Adipocyte (in vitro differentiated cells): ENCODE measurements around the gene GPR183.

Experiments used
- DNase-seq: peaks from one replicate; pipeline ENCODE4 v3.0.0-alpha.2; 2015; ENCODE audit warnings: low read depth
- H3K27me3 ChIP-seq: replicated peaks from 2 replicates; pipeline ENCODE4 v1.7.0; 2013; ENCODE audit warnings: mild to moderate bottlenecking, low read length, moderate library complexity; ENCODE audit not compliant: control insufficient read depth, insufficient read depth
- H3K36me3 ChIP-seq: 2 replicates; pipeline ENCODE4 v1.7.0; 2013; ENCODE audit warnings: low read length, mild to moderate bottlenecking, moderate library complexity; ENCODE audit not compliant: control insufficient read depth, insufficient read depth, severe bottlenecking
- H3K4me1 ChIP-seq: 2 replicates; pipeline ENCODE4 v1.7.0; 2013; ENCODE audit warnings: mild to moderate bottlenecking, low read length, moderate library complexity; ENCODE audit not compliant: control insufficient read depth, insufficient read depth
- H3K4me3 ChIP-seq: 2 replicates; pipeline ENCODE4 v1.7.0; 2013; ENCODE audit warnings: mild to moderate bottlenecking, low read length, moderate library complexity
- H3K9ac ChIP-seq: 2 replicates; pipeline ENCODE4 v1.7.0; 2013; ENCODE audit warnings: mild to moderate bottlenecking, low read length, moderate library complexity
- H3K9me3 ChIP-seq: 2 replicates; pipeline ENCODE4 v1.7.0; 2013; ENCODE audit warnings: mild to moderate bottlenecking, low read length, moderate library complexity; ENCODE audit not compliant: control insufficient read depth

GPR183 gene, protein sequence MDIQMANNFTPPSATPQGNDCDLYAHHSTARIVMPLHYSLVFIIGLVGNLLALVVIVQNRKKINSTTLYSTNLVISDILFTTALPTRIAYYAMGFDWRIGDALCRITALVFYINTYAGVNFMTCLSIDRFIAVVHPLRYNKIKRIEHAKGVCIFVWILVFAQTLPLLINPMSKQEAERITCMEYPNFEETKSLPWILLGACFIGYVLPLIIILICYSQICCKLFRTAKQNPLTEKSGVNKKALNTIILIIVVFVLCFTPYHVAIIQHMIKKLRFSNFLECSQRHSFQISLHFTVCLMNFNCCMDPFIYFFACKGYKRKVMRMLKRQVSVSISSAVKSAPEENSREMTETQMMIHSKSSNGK

GRCh38 chr13:99307247-99307646, at the start of gene GPR183:
TSS of gene GPR183 (minus strand) at chr13:99307399. CDS start at chr13:99296145, 11,254 bp downstream.
- H3K4me1 ChIP-seq = peaks cover 45% of the 10 kb centered on the region
- peak within 1 kb of the TSS; percentile 35 for H3K9ac ChIP-seq
- H3K27me3 ChIP-seq = no peaks in the 10 kb centered on the region
- peak; percentile 35 for DNase-seq
- peaks cover 5% of the 10 kb centered on the region for H3K36me3 ChIP-seq
- no peak within 1 kb of the TSS for H3K4me3 ChIP-seq
- H3K9me3 ChIP-seq = no peaks in the 10 kb centered on the region

- Histone ChIP-seq H3K27me3 (no peaks in the 10 kb centered on the region), H3K4me1 (peaks cover 16% of the 10 kb centered on the region), H3K4me3 (peak overlapping the region; percentile 62), H3K9ac (no peak overlapping the region), H3K9me3 (no peaks in the 10 kb centered on the region), H3K36me3 (peaks cover 32% of the 10 kb centered on the region)
- DNase-seq = peak; percentile 38
These were observed 49.3 kb upstream of the GPR183 start for GRCh38 chr13:99356262-99357091.

DNA sequence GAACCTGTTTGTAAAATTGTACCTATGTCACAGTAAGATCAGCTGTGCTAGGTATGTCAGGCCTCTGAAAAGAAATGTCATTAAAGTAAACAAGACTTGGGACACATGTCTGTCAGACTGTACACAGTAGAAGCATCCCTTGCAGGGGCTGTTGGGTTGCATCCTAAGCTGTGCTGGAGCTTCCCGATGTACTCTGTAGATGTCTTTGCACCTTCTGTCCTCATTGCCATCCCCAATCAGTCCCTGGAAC, 48.7 kb upstream of the GPR183 start:
- DNase-seq = no peak
- Histone ChIP-seq H3K36me3 (peaks cover 27% of the 10 kb centered on the region), H3K9me3 (no peaks in the 10 kb centered on the region), H3K4me1 (peaks cover 16% of the 10 kb centered on the region), H3K9ac (no peak overlapping the region), H3K27me3 (no peaks in the 10 kb centered on the region), H3K4me3 (peak overlapping the region; percentile 62)

- Histone ChIP-seq H3K9me3 (no peaks in the 10 kb centered on the region), H3K4me1 (peaks cover 16% of the 10 kb centered on the region), H3K9ac (no peak overlapping the region), H3K27me3 (no peaks in the 10 kb centered on the region), H3K36me3 (peaks cover 27% of the 10 kb centered on the region), H3K4me3 (no peak overlapping the region)
- no peak for DNase-seq
These were observed 48.2 kb upstream of the GPR183 start for GRCh38 chr13:99355267-99356011.

- DNase-seq = peak; percentile 29
- no peaks in the 10 kb centered on the region for H3K9me3 ChIP-seq
These were observed 47.3 kb upstream of the GPR183 start for GRCh38 chr13:99354371-99354951.

GRCh38 chr13:99353836-99354235, 46.6 kb upstream of the GPR183 start:
- Histone ChIP-seq H3K4me1 (peaks cover 16% of the 10 kb centered on the region), H3K36me3 (peaks cover 31% of the 10 kb centered on the region), H3K27me3 (no peaks in the 10 kb centered on the region), H3K4me3 (no peak overlapping the region), H3K9me3 (no peaks in the 10 kb centered on the region), H3K9ac (no peak overlapping the region)
- DNase-seq = peak; percentile 55

More at GRCh38 chr13:99354371-99354951, 47.3 kb upstream of the GPR183 start:
- Histone ChIP-seq H3K36me3 (peaks cover 29% of the 10 kb centered on the region), H3K9ac (no peak overlapping the region), H3K27me3 (no peaks in the 10 kb centered on the region), H3K4me3 (no peak overlapping the region), H3K4me1 (peaks cover 16% of the 10 kb centered on the region)

GRCh38 chr13:99353246-99353600, 46.0 kb upstream of the GPR183 start:
- no peaks in the 10 kb centered on the region for H3K27me3 ChIP-seq
- peaks cover 31% of the 10 kb centered on the region for H3K36me3 ChIP-seq

DNA sequence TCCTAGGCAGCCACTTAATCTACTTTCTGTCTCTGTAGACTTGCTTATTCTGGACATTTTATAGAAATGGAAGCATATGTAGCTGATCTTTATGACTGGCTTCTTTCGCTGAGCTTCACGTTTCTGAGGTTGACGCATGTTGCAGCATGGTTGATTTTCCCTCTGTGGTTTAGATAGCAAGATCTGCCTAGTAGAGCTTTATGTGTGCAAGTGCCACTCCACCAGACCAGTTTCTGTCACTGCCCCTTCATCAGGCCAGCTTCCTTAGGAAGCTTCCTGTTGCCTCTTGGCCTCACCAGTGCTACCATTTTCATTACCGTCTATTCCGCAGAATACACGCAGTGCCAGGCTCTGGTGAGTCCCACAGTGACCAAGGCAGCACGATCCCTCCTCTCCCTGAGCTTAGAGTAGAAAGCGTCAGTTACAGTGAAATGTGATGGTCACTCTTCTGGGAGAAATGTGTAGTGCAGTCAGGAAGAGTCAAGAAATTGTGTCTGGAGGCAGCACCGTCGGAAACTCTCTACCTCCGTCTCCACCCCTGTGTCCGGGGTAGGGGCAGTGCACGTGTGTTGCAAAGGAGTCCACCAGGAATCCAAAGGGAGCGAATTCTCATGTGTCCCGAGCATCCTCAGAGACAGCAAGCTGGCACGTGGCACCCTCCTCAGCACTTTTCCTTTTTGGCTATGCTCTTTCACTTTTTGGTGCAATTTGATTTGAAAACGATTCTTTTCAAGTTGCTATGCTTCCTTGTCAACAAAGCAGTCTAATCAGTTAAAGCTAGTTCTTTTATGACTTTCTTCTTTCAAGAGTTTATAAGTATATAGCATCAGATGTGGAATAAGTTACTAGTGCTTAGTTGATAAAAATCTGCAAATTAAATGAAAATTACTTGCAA, 45.4 kb upstream of the GPR183 start:
- no peak overlapping the region for H3K4me3 ChIP-seq
- H3K36me3 ChIP-seq = peaks cover 37% of the 10 kb centered on the region
- H3K27me3 ChIP-seq = no peaks in the 10 kb centered on the region
- H3K4me1 ChIP-seq = peaks cover 16% of the 10 kb centered on the region
- H3K9ac ChIP-seq = no peak overlapping the region
- H3K9me3 ChIP-seq = no peaks in the 10 kb centered on the region
- DNase-seq = no peak

More at GRCh38 chr13:99353246-99353600, 46.0 kb upstream of the GPR183 start:
- DNase-seq = no peak
- Histone ChIP-seq H3K4me3 (no peak overlapping the region), H3K4me1 (peaks cover 16% of the 10 kb centered on the region), H3K9me3 (no peaks in the 10 kb centered on the region), H3K9ac (no peak overlapping the region)

DNA sequence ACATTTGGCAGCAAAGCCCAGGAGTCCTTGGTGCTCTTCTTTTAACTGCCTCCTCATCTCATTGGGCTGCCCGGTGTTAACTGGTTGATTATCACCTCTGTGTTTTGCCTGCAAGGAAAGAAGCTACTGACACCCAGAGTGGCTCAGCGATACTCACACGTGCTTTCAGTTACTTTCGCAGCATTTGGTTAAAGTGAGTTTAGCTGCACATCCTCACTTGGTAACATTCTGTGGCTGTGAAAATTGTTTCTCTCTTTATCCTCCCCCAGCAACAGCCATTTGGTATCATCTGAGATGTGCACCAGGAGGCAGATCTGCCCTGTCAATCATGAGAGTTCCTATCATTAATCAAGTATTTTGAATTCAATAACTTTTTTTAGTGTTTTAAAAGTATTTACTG, 44.6 kb upstream of the GPR183 start:
- no peak overlapping the region for H3K4me3 ChIP-seq
- no peak for DNase-seq
- peaks cover 11% of the 10 kb centered on the region for H3K4me1 ChIP-seq
- peaks cover 37% of the 10 kb centered on the region for H3K36me3 ChIP-seq
- no peaks in the 10 kb centered on the region for H3K9me3 ChIP-seq
- H3K27me3 ChIP-seq = no peaks in the 10 kb centered on the region
- no peak overlapping the region for H3K9ac ChIP-seq

DNA sequence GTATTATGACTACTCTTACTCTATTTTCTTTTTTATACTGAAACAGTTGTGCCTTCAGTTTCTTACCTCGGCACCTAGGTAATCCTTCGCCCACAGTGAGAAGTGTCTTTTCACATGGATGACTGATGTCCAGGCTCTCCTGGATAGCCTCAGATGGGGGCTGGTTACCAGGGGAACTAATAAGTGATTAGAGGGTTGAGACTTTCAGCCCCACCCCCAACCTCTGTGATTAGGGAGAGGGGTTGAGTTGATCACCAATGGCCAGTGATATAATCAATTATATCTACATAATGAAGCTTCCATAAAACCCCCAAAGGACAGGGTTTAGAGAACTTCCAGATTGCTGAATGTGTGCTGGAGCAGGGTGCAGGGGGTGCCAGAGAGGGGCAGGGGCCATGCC, 43.0 kb upstream of the GPR183 start:
- peaks cover 29% of the 10 kb centered on the region for H3K36me3 ChIP-seq
- H3K4me3 ChIP-seq = no peak overlapping the region
- no peaks in the 10 kb centered on the region for H3K27me3 ChIP-seq
- H3K9me3 ChIP-seq = no peaks in the 10 kb centered on the region
- no peaks in the 10 kb centered on the region for H3K4me1 ChIP-seq
- H3K9ac ChIP-seq = no peak overlapping the region
- DNase-seq = no peak
